LHCN-M2 (cell line): Measurements from ENCODE around the gene PRTFDC1. TPM values are rescaled to one million over a fixed set of nuclear protein-coding genes. Genes with fewer than 3 reads are reported as not detected.
"Not testable (repeated sequence)": the region's sequence is repeated elsewhere in the genome, so short reads cannot be mapped to it uniquely, and the experiment has no call there.

ENCODE experiments used
- DNase-seq: peaks from one replicate; pipeline ENCODE4 v3.0.0-alpha.2; 2012; ENCODE audit warnings: low read depth
- total RNA-seq: library from RNA; depleted of rRNA; stranded (reverse); fragments of >200 nt; gene quantifications from 2 replicates; pipeline ENCODE4 v1.2.3, GENCODE V29; 2014

Gene PRTFDC1
- total RNA-seq, 1 experiment from 2014 or later: 2.2 TPM

- no peak for DNase-seq
These were observed 102.7 kb downstream of the PRTFDC1 start for GRCh38 chr10:24849501-24850299.

- DNase-seq: no peak
These were observed 103.4 kb downstream of the PRTFDC1 start for GRCh38 chr10:24849051-24849450.

- no peak for DNase-seq
These were observed 104.2 kb downstream of the PRTFDC1 start for GRCh38 chr10:24848195-24848594.

- no peak for DNase-seq
These were observed 105.0 kb downstream of the PRTFDC1 start for GRCh38 chr10:24847112-24848070.

- DNase-seq: no peak
These were observed 107.7 kb downstream of the PRTFDC1 start for GRCh38 chr10:24844742-24845141.

GRCh38 chr10:24843256-24843655 is 109.2 kb downstream of the PRTFDC1 start:
- no peak for DNase-seq

- no peak for DNase-seq
These were observed 109.5 kb downstream of the PRTFDC1 start for GRCh38 chr10:24842856-24843255.

- no peak for DNase-seq
These were observed 110.9 kb downstream of the PRTFDC1 start for GRCh38 chr10:24841530-24841929.

GRCh38 chr10:24840784-24841183 is 111.6 kb downstream of the PRTFDC1 start:
- no peak for DNase-seq

GRCh38 chr10:24837781-24838180 is 114.6 kb downstream of the PRTFDC1 start:
- not testable (repeated sequence) for DNase-seq

GRCh38 chr10:24834869-24835268 is 117.5 kb downstream of the PRTFDC1 start:
- DNase-seq: no peak

GRCh38 chr10:24826009-24826408 is 126.4 kb downstream of the PRTFDC1 start:
- peak; percentile 65 for DNase-seq

GRCh38 chr10:24825551-24825950 is 126.9 kb downstream of the PRTFDC1 start:
- DNase-seq: no peak

- DNase-seq: no peak
These were observed 127.9 kb downstream of the PRTFDC1 start for GRCh38 chr10:24824536-24824935.

GRCh38 chr10:24824124-24824523 is 128.3 kb downstream of the PRTFDC1 start:
- no peak for DNase-seq

GRCh38 chr10:24822590-24822989 is 129.8 kb downstream of the PRTFDC1 start:
- no peak for DNase-seq

- DNase-seq: peak; percentile 79
These were observed 130.4 kb downstream of the PRTFDC1 start for GRCh38 chr10:24821986-24822385.

- DNase-seq: no peak
These were observed 135.5 kb downstream of the PRTFDC1 start for GRCh38 chr10:24816868-24817396.

GRCh38 chr10:24814568-24815313 is 137.7 kb downstream of the PRTFDC1 start:
- peak; percentile 42 for DNase-seq

GRCh38 chr10:24813856-24814255 is 138.6 kb downstream of the PRTFDC1 start:
- DNase-seq: no peak

- DNase-seq: no peak
These were observed 146.1 kb downstream of the PRTFDC1 start for GRCh38 chr10:24806262-24806661.
